Astrocyte of the spinal cord (primary cell): ENCODE data around the gene S100A5.

Experiments used
- DNase-seq: peaks from one replicate; pipeline ENCODE4 v3.0.0; 2011; ENCODE audit warnings: low read depth, low spot score
- H3K4me3 ChIP-seq: 2 replicates; pipeline ENCODE4 v1.5.1; 2011; ENCODE audit warnings: low read depth, mild to moderate bottlenecking, low read length, moderate library complexity
- CTCF ChIP-seq: IDR thresholded peaks from 2 replicates; pipeline ENCODE4 v1.5.1; 2012; ENCODE audit warnings: low read depth, mild to moderate bottlenecking, low read length, inconsistent platforms
- in situ Hi-C: cut with HindIII; loops from 2 replicates; pipeline ENCODE4 v1.10.0; 2017; ENCODE audit warnings: low sequenced_read_pairs

Gene S100A5

DNA sequence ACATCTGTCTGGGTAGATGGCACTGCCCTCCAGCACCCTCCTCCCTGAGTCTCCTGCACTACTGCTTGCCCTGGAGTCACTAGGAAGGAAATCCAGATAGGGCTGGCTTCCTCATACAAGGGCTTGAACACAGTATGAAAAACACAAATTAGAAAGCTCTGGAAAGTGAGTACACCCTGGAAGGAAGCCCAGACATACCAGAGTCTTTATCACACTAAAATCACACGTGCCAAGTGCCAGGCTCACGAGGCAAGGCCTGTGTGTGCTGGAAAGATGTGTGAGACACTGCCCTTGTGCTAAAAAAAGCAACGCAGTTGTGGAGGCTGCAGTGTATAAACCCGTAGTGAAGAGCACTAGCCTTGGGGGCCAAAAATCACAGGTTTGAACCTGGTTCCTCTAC is 52.0 kb downstream of the S100A5 start:
- TF ChIP-seq CTCF = no peak
- no peak for DNase-seq
- no peak overlapping the region for H3K4me3 ChIP-seq
- in situ Hi-C loops = no loop called here

- no peak for TF ChIP-seq CTCF
- no peak overlapping the region for H3K4me3 ChIP-seq
- no peak for DNase-seq
- in situ Hi-C loops = no loop called here
Measured at GRCh38 chr1:153487707-153488106, 53.0 kb downstream of the S100A5 start.
